GM18519 (cell line): ENCODE measurements around the gene GSC2.

Experiments used
- ATAC-seq: cut with Tn5 transposase; IDR thresholded peaks from one replicate; pipeline ENCODE4 v1.9.1; 2021; ENCODE audit warnings: mild to moderate bottlenecking, moderate library complexity; ENCODE audit not compliant: unreplicated experiment, low FRiP score

Gene GSC2

GRCh38 chr22:19123936-19124335 is 26.2 kb downstream of the GSC2 start:
- ATAC-seq, result no peak

GRCh38 chr22:19122752-19123492 is 27.2 kb downstream of the GSC2 start:
- ATAC-seq, result no peak

GRCh38 chr22:19122143-19122751 is 27.8 kb downstream of the GSC2 start, which contains the start of gene DGCR2:
TSS of gene DGCR2 (minus strand) at chr22:19122412. CDS start at chr22:19122206, 206 bp downstream.
- peak; percentile 62 for ATAC-seq

DNA sequence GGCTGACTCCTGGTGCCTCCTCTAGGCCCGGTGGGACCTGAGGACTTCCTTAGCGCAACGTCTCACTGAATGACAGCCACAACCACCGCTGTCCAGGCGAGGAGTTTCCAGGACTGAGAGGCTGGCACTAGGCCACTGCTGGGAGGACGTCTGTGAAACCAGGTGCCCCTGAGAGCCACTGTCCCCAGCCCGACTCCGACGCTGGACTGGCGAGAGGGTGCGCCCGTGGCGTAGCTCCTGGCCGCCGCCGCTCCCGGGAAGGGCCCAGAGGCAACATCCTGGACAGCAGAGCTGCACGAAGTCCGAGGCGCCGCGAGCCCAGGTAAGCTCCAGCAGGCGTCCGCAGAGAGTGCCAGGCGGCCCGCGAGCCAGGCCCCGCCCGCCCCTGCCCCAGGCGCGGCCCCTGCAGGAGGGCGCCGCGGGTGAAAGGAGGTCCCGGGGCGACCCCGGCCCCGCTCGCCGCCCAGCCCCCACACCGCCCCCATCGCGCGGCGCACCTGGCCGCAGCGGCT is 28.4 kb downstream of the GSC2 start:
- ATAC-seq, result peak; percentile 11

- no peak for ATAC-seq
These were observed 29.1 kb downstream of the GSC2 start for GRCh38 chr22:19120829-19121630.

GRCh38 chr22:19119949-19120348 is 30.1 kb downstream of the GSC2 start:
- ATAC-seq, result no peak

DNA sequence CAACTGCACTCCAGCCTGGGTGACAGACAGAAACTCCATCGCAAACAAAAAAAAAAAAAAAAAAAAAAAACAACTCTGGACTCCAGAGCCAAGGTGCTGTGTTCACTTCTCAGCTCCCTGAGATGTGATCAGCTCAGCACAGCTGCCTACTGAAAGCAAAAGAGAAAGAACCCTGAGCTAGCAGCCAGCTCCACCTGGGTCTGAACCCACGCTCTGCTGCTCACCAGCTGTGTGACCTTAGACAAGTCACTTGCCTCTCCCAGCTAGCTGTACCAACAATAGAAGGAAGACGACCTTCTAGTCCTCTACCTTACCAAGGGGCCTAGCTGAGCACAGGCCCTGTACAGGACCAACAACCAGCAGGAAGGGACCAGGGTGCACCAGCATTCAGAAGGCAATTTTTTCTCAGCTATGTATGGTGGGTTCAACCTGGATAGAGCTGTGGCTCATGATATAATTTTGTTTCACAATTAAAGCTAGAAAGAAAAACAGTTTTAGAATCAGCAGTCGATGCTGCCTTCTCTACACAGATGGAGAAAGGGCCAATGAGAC is 31.7 kb downstream of the GSC2 start:
- no peak for ATAC-seq

GRCh38 chr22:19117111-19117512 is 33.0 kb downstream of the GSC2 start:
- ATAC-seq, result no peak

GRCh38 chr22:19115628-19116027 is 34.5 kb downstream of the GSC2 start:
- no peak for ATAC-seq

DNA sequence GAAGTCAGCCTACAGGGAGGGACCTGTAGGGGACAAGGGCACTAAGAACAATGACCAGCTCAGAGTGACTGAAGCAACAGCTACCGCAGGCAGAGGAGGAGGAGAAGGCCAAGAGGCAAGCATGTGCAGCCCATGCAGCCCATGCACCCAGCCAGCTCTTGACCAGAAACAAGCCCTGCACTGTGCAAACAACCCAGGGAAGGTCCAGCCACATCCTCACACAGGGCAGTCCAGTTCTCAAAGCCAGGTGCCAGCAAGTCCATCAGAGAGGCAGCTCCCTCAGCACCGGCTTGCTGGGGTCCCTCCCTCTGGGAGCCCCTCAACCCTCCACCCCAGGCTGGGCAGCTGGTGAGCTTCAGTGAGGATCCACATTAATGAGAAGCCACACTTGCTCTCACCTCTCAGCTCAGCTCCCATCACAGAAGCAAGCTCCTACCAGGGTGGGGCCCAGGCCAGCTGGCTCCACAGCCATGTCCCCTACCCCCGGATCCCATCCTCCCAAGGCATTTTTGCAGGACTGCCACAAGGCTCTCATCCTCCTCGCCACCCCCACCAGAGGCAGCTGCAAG is 35.0 kb downstream of the GSC2 start:
- no peak for ATAC-seq

DNA sequence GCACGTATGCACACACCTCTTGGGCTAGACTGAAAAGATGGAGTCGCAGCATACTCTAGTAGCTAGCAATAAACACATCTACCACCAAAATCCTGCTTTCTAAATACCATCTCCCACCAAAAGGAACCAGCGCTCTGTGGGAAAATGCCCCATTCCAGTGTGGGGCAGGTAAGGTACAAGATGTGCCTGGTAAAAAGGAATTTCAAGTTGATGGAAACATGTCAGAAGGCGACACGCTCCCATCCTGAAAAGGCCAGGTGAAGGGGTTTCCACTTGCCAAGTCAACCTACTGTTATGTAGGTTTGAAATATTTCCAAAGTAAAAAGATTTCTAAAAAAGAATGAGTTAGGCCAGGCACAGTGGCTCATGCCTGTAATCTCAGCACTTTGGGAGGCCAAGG is 36.7 kb downstream of the GSC2 start:
- ATAC-seq, result no peak

DNA sequence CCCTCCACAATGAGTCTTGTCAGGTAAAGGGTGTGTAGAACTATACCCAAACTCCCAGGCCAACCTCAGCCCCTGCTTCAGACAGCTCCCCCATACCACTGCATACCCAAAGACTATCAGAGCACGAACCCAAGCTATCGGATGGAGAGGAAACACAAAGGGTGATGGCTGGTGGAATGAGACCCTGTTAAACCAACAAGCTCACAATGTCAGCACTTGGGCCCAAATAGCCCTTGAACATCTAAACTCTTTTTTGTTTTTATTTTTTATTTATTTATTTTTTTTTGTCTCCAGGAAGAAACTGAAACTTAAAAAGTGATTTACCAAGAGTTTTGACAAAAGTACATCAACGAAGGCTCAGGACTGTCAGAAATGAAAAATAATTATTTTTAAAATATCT is 38.5 kb downstream of the GSC2 start:
- ATAC-seq, result no peak

- no peak for ATAC-seq
These were observed 39.0 kb downstream of the GSC2 start for GRCh38 chr22:19111140-19111539.

GRCh38 chr22:19110646-19111045 is 39.4 kb downstream of the GSC2 start:
- no peak for ATAC-seq

- ATAC-seq, result no peak
These were observed 40.0 kb downstream of the GSC2 start for GRCh38 chr22:19110064-19110458.

- ATAC-seq, result no peak
These were observed 40.7 kb downstream of the GSC2 start for GRCh38 chr22:19109198-19110063.

DNA sequence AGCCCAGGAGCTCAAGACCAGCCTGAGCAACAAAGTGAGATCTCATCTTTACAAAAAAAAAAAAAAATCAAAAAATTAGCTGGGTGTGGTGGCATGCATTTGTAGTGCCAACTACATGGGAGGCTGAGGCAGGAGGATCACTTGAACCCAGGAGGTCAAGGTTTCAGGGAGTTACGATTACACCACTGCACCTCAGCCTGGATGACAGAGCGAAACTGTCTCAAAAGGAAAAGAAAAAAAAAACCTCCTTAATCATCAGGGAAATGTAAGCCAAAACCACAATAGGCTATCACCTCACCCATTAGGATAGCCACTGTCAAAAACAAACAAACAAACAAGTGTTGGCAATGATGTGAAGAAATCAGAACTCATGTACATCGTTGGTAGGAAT is 41.3 kb downstream of the GSC2 start:
- ATAC-seq, result no peak

DNA sequence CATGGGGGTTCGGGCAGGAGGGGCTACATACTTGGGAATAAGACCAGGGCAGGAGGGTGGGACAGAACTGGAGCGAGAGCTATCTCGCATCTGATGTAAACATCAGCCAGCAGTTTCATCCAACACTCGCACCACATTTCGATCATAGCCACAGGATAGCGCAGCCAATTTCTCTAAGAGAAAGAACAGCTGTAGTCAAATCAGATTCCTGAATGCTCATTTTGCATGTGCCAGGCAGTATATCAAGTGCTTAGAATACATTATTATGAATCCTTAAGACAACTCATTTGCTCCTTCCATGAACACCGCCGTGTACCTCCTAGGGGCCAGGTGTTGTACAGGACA is 42.4 kb downstream of the GSC2 start:
- ATAC-seq, result no peak

DNA sequence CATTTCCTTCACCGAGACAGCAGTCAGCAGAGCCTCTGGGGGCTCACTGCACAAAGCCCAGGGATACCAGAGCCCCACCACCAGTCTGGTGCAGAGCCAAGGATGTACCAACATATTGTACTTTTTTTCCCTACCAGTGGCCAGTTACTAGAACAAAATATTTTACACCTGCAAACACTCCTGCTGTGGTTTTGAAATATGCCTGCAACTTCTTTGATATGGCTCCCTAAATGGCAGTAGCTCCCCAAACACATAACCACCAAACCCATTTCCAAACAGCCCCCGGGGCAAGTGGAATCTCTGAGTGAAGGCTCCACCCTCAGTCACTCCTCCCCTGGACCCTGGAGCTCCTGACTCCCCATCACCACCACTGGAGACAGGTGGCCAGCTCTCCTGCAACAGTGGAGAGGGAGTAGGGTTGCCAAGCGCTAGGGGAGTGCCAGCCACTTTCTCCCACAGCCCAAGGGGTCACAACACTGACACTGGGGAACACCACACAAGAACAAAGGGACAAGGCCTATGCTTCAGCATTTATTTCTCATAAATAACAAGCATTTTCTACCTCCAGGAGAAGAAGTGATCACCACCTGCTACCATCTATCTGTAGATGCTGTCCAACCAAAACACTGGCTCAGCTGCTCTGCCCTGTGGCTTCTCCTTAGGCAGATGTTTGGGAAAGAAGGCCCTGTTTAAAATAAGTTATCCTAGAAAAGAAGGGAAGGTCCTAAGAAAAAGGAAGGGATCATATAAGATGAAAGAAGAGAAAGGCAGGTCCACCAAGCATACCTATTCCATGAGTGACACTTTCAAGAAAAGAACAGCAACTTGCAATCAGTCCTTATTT is 43.0 kb downstream of the GSC2 start:
- ATAC-seq, result no peak
